NT2/D1 (cell line): ENCODE measurements around the gene BNC1.

Source experiments
- SUZ12 ChIP-seq: IDR thresholded peaks from 2 replicates; pipeline ENCODE4 v1.6.1; 2011; ENCODE audit not compliant: insufficient read length, insufficient read depth; ENCODE audit errors: extremely low read depth
- YY1 ChIP-seq: IDR thresholded peaks from 2 replicates; pipeline ENCODE4 v1.6.1; 2011; ENCODE audit not compliant: insufficient read length, insufficient read depth
- ZNF274 ChIP-seq: IDR thresholded peaks from 2 replicates; pipeline ENCODE4 v1.6.1; 2011; ENCODE audit warnings: mild to moderate bottlenecking, low read depth, low read length

GRCh38 chr15:83290236-83290635 is 5.8 kb upstream of the BNC1 start:
- TF ChIP-seq SUZ12 (no peak), ZNF274 (no peak), YY1 (no peak)
